Measurements from ENCODE around the gene TARBP1. TPM values are rescaled to one million over a fixed set of nuclear protein-coding genes. Genes with fewer than 3 reads are reported as not detected.

TARBP1 gene
- polyA plus RNA-seq, 1 donor from 2014 or later = 267 TPM

DNA sequence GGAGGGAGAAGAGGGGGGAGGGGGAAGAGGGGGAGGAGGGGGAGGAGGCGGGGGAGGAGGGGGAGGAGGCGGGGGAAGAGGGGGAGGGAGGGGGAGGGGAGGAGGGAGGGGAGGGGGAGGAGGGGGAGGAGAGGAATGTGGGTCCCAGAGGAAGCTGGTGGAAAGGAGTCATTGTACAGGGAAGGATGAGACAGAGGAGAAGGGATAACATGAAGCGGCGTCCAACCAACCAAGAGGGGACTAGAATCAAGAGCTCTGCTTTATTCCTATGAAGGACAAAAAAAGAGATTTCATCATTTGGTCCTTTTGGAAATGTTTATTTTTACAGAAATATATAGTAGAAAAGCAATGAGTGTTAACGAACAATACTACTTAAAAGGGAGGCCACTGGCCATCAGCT, 81.2 kb downstream of the TARBP1 start:
- Histone ChIP-seq H3K36me3 (ENCODE audit: insufficient read depth, low read length) (no peaks in the 10 kb centered on the region), H3F3A (ENCODE audit: insufficient read depth, low read length, poor library complexity, severe bottlenecking) (no peaks in the 10 kb centered on the region), H3K4me3 (ENCODE audit: low read length) (no peak overlapping the region), H3K9ac (ENCODE audit: low read length) (no peak overlapping the region), H3K9me3 (ENCODE audit: low read length) (no peaks in the 10 kb centered on the region), H2AFZ (ENCODE audit: low read depth, low read length) (no peak overlapping the region), H3K27me3 (ENCODE audit: insufficient read depth, low read depth, low read length) (no peaks in the 10 kb centered on the region), H3K9me2 (ENCODE audit: insufficient read depth, low read length) (no peaks in the 10 kb centered on the region), H3K4me2 (ENCODE audit: low read length) (no peak overlapping the region), H4K20me1 (ENCODE audit: insufficient read depth) (no peaks in the 10 kb centered on the region), H3K27ac (ENCODE audit: low read length) (no peak overlapping the region), H3K79me2 (replicated peaks; ENCODE audit: insufficient read depth, low read length) (no peaks in the 10 kb centered on the region)
- TF ChIP-seq TAF1 (IDR thresholded peaks at IDR 0.05; ENCODE audit: low read depth) = no peak
- TF ChIP-seq, protein P1, sequence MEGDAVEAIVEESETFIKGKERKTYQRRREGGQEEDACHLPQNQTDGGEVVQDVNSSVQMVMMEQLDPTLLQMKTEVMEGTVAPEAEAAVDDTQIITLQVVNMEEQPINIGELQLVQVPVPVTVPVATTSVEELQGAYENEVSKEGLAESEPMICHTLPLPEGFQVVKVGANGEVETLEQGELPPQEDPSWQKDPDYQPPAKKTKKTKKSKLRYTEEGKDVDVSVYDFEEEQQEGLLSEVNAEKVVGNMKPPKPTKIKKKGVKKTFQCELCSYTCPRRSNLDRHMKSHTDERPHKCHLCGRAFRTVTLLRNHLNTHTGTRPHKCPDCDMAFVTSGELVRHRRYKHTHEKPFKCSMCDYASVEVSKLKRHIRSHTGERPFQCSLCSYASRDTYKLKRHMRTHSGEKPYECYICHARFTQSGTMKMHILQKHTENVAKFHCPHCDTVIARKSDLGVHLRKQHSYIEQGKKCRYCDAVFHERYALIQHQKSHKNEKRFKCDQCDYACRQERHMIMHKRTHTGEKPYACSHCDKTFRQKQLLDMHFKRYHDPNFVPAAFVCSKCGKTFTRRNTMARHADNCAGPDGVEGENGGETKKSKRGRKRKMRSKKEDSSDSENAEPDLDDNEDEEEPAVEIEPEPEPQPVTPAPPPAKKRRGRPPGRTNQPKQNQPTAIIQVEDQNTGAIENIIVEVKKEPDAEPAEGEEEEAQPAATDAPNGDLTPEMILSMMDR (IDR thresholded peaks at IDR 0.05; ENCODE audit: poor library complexity, severe bottlenecking) = no peak
- TF ChIP-seq EP300 (conservative IDR thresholded peaks at IDR 0.05; ENCODE audit: poor library complexity, severe bottlenecking) = no peak
- TF ChIP-seq, protein P2, sequence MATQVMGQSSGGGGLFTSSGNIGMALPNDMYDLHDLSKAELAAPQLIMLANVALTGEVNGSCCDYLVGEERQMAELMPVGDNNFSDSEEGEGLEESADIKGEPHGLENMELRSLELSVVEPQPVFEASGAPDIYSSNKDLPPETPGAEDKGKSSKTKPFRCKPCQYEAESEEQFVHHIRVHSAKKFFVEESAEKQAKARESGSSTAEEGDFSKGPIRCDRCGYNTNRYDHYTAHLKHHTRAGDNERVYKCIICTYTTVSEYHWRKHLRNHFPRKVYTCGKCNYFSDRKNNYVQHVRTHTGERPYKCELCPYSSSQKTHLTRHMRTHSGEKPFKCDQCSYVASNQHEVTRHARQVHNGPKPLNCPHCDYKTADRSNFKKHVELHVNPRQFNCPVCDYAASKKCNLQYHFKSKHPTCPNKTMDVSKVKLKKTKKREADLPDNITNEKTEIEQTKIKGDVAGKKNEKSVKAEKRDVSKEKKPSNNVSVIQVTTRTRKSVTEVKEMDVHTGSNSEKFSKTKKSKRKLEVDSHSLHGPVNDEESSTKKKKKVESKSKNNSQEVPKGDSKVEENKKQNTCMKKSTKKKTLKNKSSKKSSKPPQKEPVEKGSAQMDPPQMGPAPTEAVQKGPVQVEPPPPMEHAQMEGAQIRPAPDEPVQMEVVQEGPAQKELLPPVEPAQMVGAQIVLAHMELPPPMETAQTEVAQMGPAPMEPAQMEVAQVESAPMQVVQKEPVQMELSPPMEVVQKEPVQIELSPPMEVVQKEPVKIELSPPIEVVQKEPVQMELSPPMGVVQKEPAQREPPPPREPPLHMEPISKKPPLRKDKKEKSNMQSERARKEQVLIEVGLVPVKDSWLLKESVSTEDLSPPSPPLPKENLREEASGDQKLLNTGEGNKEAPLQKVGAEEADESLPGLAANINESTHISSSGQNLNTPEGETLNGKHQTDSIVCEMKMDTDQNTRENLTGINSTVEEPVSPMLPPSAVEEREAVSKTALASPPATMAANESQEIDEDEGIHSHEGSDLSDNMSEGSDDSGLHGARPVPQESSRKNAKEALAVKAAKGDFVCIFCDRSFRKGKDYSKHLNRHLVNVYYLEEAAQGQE (IDR thresholded peaks at IDR 0.05; ENCODE audit: borderline replicate concordance) = no peak
- no peak for TF ChIP-seq POLR2AphosphoS5 (IDR thresholded peaks at IDR 0.05)
- TF ChIP-seq EZH2 (IDR thresholded peaks at IDR 0.05; ENCODE audit: borderline replicate concordance, insufficient read depth, low read length, poor library complexity, severe bottlenecking) = no peak
- no peak for TF ChIP-seq SMC3 (conservative IDR thresholded peaks at IDR 0.05; ENCODE audit: poor library complexity)
- no peak for TF ChIP-seq RAD21 (conservative IDR thresholded peaks at IDR 0.05)
- no peak for TF ChIP-seq MXI1 (conservative IDR thresholded peaks at IDR 0.05; ENCODE audit: poor library complexity, severe bottlenecking)

DNA sequence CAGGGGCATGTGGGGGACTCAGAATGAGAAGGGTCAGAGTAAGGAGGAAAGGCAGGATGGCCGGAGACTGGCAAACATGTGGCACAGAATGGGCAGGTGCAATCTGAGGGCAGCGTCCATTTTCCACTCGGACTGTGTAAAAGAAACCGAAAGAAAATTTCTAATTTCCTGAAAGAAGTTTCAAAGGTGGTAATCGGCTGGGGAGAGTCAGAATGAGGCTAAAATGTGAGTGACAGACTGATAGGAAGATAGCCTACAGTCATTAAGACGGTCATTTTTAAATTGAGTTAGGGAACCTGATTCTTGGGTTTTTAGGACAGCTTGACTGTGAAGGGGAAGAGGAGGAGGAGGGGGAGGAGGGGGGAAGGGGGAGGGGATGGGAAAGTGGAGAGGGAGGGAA, 82.1 kb downstream of the TARBP1 start:
- Histone ChIP-seq H3K27me3 (ENCODE audit: insufficient read depth, low read depth, low read length) (no peaks in the 10 kb centered on the region), H3K4me3 (ENCODE audit: low read length) (no peak overlapping the region), H4K20me1 (ENCODE audit: insufficient read depth) (no peaks in the 10 kb centered on the region), H3K36me3 (ENCODE audit: insufficient read depth, low read length) (no peaks in the 10 kb centered on the region), H3K27ac (ENCODE audit: low read length) (no peak overlapping the region), H3K79me2 (replicated peaks; ENCODE audit: insufficient read depth, low read length) (no peaks in the 10 kb centered on the region), H2AFZ (ENCODE audit: low read depth, low read length) (no peak overlapping the region), H3K9ac (ENCODE audit: low read length) (no peak overlapping the region), H3K9me3 (ENCODE audit: low read length) (no peaks in the 10 kb centered on the region), H3F3A (ENCODE audit: insufficient read depth, low read length, poor library complexity, severe bottlenecking) (no peaks in the 10 kb centered on the region), H3K4me2 (ENCODE audit: low read length) (no peak overlapping the region), H3K9me2 (ENCODE audit: insufficient read depth, low read length) (no peaks in the 10 kb centered on the region)
- no peak for TF ChIP-seq POLR2AphosphoS5 (IDR thresholded peaks at IDR 0.05)
- TF ChIP-seq, protein P2 (IDR thresholded peaks at IDR 0.05; ENCODE audit: borderline replicate concordance) = no peak
- TF ChIP-seq EP300 (conservative IDR thresholded peaks at IDR 0.05; ENCODE audit: poor library complexity, severe bottlenecking) = no peak
- TF ChIP-seq SMC3 (conservative IDR thresholded peaks at IDR 0.05; ENCODE audit: poor library complexity) = no peak
- TF ChIP-seq EZH2 (IDR thresholded peaks at IDR 0.05; ENCODE audit: borderline replicate concordance, insufficient read depth, low read length, poor library complexity, severe bottlenecking) = no peak
- TF ChIP-seq, protein P1 (IDR thresholded peaks at IDR 0.05; ENCODE audit: poor library complexity, severe bottlenecking) = no peak
- no peak for TF ChIP-seq TAF1 (IDR thresholded peaks at IDR 0.05; ENCODE audit: low read depth)
- TF ChIP-seq MXI1 (conservative IDR thresholded peaks at IDR 0.05; ENCODE audit: poor library complexity, severe bottlenecking) = no peak
- no peak for TF ChIP-seq RAD21 (conservative IDR thresholded peaks at IDR 0.05)
